Measurements from ENCODE around the gene XKR8.

Gene XKR8

GRCh38 chr1:27959792-27960603, at the start of gene XKR8:
XKR8 (plus strand) TSS chr1:27959973; CDS start chr1:27960070, 97 bp downstream.
- DNase-seq (ENCODE audit: low read depth, low spot score) = no peak
- POLR2A ChIA-PET = interaction anchor here (0.9 to 1.0 kb wide), 3 partner anchors 8 to 12 kb away, joined by 3 to 6 read pairs (median 3); no protein-coding TSS in a partner anchor
- peak; percentile 65 for TF ChIP-seq CTCF (IDR thresholded peaks at IDR 0.05; ENCODE audit: insufficient read depth, low read length, missing control alignments)
- H3K4me3 ChIP-seq (ENCODE audit: low read depth, low read length) = peak within 1 kb of the TSS; percentile 76
- CTCF ChIA-PET = interaction anchor here (1.0 to 2.2 kb wide), 6 partner anchors 8 to 34 kb away, joined by 3 to 7 read pairs (median 4); no protein-coding TSS in a partner anchor

GRCh38 chr1:27912429-27912828, 47.3 kb upstream of the XKR8 start:
- POLR2A ChIA-PET = no interaction called here
- DNase-seq (ENCODE audit: low read depth, low spot score) = no peak
- no peak for TF ChIP-seq CTCF (IDR thresholded peaks at IDR 0.05; ENCODE audit: insufficient read depth, low read length, missing control alignments)
- H3K4me3 ChIP-seq (ENCODE audit: low read depth, low read length) = no peak overlapping the region
- CTCF ChIA-PET = interaction anchor here (2.6 kb wide), 1 partner anchor 67 kb away, joined by 7 read pairs; no protein-coding TSS in a partner anchor

DNA sequence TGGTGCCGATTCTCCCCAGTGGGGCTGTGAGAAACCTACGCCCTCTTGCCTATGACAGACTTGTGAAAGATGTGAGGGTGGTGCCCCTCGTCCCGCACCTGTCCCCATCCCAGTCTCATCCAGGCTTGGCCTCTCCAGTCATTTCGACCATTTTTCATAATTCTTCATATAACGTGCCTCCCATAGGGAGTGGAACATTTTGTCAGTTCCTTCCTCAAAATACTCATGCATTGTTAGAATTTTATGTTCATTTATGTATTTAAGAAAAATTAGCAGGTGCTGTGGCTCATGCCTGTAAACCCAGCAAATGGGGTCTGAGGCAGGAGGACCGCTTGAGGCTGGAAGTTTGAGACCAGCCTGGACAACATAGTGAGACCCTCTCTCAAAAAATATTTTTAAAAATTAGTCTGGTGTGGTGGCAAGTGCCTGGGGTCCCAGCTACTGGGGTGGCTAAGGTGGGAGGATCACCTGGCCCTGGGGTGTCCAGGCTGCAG, 44.6 kb upstream of the XKR8 start:
- no peak for TF ChIP-seq CTCF (IDR thresholded peaks at IDR 0.05; ENCODE audit: insufficient read depth, low read length, missing control alignments)
- ChIA-PET POLR2A (no interaction called here), CTCF (no interaction called here)
- peak overlapping the region; percentile 43 for H3K4me3 ChIP-seq (ENCODE audit: low read depth, low read length)
- DNase-seq (ENCODE audit: low read depth, low spot score) = no peak

GRCh38 chr1:27922272-27922671, 37.5 kb upstream of the XKR8 start:
- CTCF ChIA-PET = no interaction called here
- no peak for TF ChIP-seq CTCF (IDR thresholded peaks at IDR 0.05; ENCODE audit: insufficient read depth, low read length, missing control alignments)
- no peak overlapping the region for H3K4me3 ChIP-seq (ENCODE audit: low read depth, low read length)
- DNase-seq (ENCODE audit: low read depth, low spot score) = no peak
- POLR2A ChIA-PET = no interaction called here

DNA sequence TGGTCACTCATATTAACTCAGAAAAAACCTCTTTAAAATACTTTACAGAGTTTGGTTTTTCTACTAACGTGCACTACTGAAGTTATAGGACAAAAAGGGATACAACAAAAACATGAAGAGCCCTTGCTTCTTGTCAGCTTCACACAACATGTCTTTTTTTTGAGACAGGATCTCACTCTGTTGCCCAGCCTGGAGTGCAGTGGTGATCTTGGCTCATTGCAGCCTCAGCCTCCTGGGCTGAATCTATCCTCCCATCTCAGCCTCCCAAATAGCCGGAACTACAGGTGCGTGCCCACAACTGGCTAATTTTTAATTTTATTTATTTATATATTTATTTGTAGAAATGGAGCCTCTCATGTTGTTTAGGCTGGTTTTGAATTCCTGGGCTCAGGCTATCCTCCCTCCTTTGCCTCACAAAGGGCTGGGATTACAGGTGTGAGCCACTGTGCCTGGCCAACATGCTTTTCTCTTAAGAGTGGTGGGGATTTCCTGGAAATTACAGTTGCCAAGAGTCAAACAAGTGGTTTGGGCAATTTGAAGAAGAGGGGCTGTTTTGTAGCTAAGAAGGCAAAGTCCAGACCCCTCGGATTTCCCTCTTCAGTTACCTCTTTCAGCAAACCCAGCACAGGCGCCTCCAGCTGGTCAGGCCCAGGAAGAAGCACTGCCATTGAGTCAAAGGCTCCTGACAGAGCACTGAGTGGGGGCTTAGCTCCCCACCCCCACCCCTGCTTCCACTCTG, 31.4 kb upstream of the XKR8 start:
- no peak overlapping the region for H3K4me3 ChIP-seq (ENCODE audit: low read depth, low read length)
- no peak for DNase-seq (ENCODE audit: low read depth, low spot score)
- TF ChIP-seq CTCF (IDR thresholded peaks at IDR 0.05; ENCODE audit: insufficient read depth, low read length, missing control alignments) = no peak
- ChIA-PET POLR2A (no interaction called here), CTCF (no interaction called here)

- POLR2A ChIA-PET = no interaction called here
- H3K4me3 ChIP-seq (ENCODE audit: low read depth, low read length) = no peak overlapping the region
- CTCF ChIA-PET = interaction anchor here (1.4 kb wide), 1 partner anchor 9 kb away, joined by 3 read pairs; no protein-coding TSS in a partner anchor
- no peak for TF ChIP-seq CTCF (IDR thresholded peaks at IDR 0.05; ENCODE audit: insufficient read depth, low read length, missing control alignments)
- no peak for DNase-seq (ENCODE audit: low read depth, low spot score)
These were observed 28.6 kb upstream of the XKR8 start for GRCh38 chr1:27931184-27931583.
